Measurements from ENCODE around the gene ZFAND5. TPM values are rescaled to one million over a fixed set of nuclear protein-coding genes. Genes with fewer than 3 reads are reported as not detected.
A peak's percentile ranks its signal among the peaks of the same experiment; 100 is the strongest.

The ZFAND5 gene
- 78.6 and 105 TPM in 2 replicates for total RNA-seq

- TF ChIP-seq CTCF (conservative IDR thresholded peaks at IDR 0.05; ENCODE audit: low read depth, low read length), result peak; percentile 12
- no peak for DNase-seq (ENCODE audit: low read depth)
- H3K4me3 ChIP-seq (ENCODE audit: low read depth, low read length), result peak within 1 kb of the TSS; percentile 93
Observed at GRCh38 chr9:72364679-72365524, at the start of gene ZFAND5. Gene ZFAND5, minus strand, starts transcription at chr9:72365208. Its CDS starts 4,430 bp downstream, at chr9:72360778.

GRCh38 chr9:72412483-72413040 lies 47.6 kb upstream of the ZFAND5 start:
- no peak for TF ChIP-seq CTCF (conservative IDR thresholded peaks at IDR 0.05; ENCODE audit: low read depth, low read length)
- H3K4me3 ChIP-seq (ENCODE audit: low read depth, low read length), result no peak overlapping the region
- DNase-seq (ENCODE audit: low read depth), result no peak

- no peak for DNase-seq (ENCODE audit: low read depth)
- no peak overlapping the region for H3K4me3 ChIP-seq (ENCODE audit: low read depth, low read length)
- TF ChIP-seq CTCF (conservative IDR thresholded peaks at IDR 0.05; ENCODE audit: low read depth, low read length), result no peak
Observed at GRCh38 chr9:72410214-72410613, 45.2 kb upstream of the ZFAND5 start.

GRCh38 chr9:72407114-72407513 lies 42.1 kb upstream of the ZFAND5 start:
- no peak overlapping the region for H3K4me3 ChIP-seq (ENCODE audit: low read depth, low read length)
- no peak for TF ChIP-seq CTCF (conservative IDR thresholded peaks at IDR 0.05; ENCODE audit: low read depth, low read length)
- DNase-seq (ENCODE audit: low read depth), result no peak

- TF ChIP-seq CTCF (conservative IDR thresholded peaks at IDR 0.05; ENCODE audit: low read depth, low read length), result no peak
- H3K4me3 ChIP-seq (ENCODE audit: low read depth, low read length), result no peak overlapping the region
- no peak for DNase-seq (ENCODE audit: low read depth)
Observed at GRCh38 chr9:72402744-72403143, 37.7 kb upstream of the ZFAND5 start.

- DNase-seq (ENCODE audit: low read depth), result no peak
- no peak overlapping the region for H3K4me3 ChIP-seq (ENCODE audit: low read depth, low read length)
- no peak for TF ChIP-seq CTCF (conservative IDR thresholded peaks at IDR 0.05; ENCODE audit: low read depth, low read length)
Observed at GRCh38 chr9:72401396-72401795, 36.4 kb upstream of the ZFAND5 start.

Measured in epithelial cell of proximal tubule (primary cell).